T1000 (cell line): ENCODE data around the gene MSI2.

Experiments used
- DNase-seq: peaks from one replicate; lab custom pipeline; 2025; ENCODE audit warnings: mixed read lengths; lab: John Stamatoyannopoulos, UW

The MSI2 gene

GRCh38 chr17:57579245-57579644 is 322.9 kb downstream of the MSI2 start:
- no peak for DNase-seq

- DNase-seq, result no peak
Measured at GRCh38 chr17:57580055-57580739, 323.9 kb downstream of the MSI2 start.

DNA sequence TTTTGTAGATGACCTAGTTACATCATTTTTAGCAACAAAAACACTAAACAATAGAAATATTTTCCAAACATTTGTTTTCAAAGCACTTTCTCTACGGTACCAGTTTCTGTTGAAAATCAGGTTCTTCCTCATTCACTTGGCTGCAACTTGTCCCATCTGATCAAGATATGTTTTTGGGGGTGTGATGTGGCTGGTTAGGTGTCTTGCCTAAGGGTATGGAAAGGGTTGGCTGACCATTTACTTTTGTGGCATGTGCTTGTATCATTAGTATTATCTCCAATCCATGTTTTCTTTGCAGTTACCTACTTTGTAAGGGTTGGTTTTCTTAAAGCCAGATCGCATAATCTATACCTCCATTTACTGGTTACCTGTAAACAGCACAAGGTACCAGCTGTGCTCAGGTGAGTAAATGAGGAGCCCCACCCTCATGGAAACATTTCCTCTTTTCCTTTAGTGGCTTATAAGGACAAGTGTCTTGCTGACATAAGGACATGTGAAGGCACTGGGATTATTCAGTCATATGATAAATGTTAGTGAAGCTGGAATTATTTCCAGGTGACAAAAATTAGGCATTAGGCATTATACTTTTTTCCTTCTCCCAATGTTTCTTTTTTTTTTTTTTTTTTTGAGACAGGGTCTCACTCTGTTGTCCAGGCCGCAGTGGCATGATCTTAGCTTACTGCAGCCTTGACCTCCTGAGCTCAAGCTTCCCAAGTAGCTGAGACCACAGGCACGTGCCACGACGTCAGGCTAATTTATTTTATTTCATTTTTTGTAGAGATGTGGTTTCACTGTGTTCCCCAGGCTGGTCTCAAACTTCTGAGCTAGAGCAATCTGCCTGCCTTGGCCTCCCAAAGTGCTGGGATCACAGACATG is 326.8 kb downstream of the MSI2 start:
- DNase-seq, result no peak

- DNase-seq, result no peak
Measured at GRCh38 chr17:57584050-57584551, 327.8 kb downstream of the MSI2 start.

DNA sequence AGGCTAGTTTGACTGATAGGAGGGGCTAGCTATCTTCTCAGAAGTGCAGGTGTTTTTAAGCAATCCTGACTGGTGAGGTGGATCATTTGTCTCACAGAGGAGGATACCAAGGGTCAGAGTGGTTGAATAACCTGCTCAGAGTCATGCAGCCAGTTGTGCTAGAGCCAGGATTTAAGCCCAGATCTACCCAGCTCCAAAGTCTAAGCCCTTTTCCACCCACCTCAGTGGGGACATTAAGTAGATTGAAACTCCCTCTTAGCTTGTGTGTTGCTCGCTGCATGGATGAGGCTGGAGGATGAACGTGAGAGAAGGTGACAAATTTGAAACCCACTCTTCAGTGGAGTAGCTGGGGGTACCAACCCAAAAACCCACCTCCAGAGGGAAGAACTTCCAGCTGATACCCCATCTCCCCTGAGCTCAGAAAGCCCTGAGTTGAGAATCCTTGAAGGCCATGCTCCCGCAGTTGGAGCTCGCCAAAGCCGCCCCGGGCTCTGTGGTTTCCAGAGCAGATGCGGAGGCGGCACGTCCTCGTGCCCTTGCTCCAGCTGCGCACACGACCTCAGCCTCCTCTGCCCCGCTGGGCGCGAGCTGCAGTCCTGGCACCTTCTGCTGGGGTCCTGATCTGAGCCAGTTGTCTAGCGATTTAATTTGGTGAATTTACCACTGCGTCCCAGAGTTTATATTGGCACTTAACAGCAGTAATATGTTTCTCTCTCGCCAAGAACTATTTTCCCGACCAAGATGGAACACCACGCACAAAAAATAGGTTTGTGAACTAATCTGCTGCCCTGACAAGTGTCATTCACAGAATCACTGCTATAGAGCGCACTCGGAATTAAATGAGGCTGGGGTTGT is 329.2 kb downstream of the MSI2 start:
- no peak for DNase-seq

DNA sequence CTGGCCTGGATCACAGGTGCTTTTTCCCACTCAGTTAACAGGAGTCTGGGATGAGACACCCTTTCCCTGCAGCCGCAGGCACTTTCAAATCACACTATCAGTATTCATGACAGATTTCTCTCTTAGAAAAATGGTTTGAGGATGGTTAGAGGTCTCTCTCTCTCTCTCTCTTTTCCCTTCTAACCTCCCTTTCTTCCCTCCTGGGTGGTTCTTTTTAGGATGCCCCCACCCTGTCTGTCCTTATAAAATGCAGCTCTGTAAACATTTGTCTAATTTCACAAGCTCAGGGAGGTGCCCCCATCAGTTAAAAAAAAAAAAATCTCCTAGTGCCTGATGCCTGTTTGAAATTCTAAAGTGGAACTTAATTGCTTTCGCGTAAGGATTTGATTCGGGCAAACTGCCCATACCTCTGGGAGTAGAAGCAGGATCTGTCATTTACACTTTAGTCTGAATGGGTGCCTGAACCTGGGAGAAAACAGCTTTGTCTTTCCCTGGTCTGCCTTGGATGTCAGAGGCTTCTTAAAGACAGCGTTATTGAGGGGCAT is 329.9 kb downstream of the MSI2 start:
- no peak for DNase-seq

- no peak for DNase-seq
Measured at GRCh38 chr17:57586742-57587141, 330.4 kb downstream of the MSI2 start.

DNA sequence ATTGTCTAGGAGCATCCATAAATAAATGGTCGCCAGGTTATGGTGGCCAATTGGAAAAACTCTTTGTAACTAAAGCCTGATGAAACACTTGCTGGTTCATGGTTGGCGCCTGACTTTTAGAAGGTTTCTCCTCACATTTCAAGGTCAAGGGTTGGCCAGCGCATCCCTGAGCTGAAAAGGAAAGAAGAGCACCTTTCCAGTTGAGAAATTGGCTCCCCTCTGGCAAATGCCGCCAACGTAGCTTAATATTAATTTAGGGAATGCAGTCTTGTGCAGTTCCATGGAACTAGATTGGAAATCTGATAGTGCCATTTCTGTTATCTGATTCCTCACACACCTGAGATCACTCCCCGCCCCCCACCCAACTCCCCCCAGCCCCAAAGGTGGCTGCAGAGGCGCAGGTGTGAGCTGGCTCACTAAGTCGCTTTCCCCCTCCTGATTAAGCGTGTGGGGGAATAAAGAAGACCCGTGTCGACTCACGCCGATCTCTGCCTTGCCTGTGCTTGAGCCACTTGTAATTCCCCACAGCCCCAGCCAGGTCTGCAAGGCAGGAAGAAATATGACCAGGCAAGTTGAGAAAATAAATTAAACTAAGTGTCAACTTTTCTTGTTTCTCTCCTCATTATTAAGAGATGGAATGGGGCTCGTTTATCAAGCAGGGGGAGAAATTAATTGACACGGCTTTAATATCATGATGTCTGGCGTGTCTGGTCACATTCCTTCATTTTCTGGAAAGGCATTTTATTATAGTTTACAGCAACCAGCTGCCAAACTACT is 331.1 kb downstream of the MSI2 start:
- DNase-seq, result no peak

GRCh38 chr17:57588086-57588485 is 331.8 kb downstream of the MSI2 start:
- no peak for DNase-seq

DNA sequence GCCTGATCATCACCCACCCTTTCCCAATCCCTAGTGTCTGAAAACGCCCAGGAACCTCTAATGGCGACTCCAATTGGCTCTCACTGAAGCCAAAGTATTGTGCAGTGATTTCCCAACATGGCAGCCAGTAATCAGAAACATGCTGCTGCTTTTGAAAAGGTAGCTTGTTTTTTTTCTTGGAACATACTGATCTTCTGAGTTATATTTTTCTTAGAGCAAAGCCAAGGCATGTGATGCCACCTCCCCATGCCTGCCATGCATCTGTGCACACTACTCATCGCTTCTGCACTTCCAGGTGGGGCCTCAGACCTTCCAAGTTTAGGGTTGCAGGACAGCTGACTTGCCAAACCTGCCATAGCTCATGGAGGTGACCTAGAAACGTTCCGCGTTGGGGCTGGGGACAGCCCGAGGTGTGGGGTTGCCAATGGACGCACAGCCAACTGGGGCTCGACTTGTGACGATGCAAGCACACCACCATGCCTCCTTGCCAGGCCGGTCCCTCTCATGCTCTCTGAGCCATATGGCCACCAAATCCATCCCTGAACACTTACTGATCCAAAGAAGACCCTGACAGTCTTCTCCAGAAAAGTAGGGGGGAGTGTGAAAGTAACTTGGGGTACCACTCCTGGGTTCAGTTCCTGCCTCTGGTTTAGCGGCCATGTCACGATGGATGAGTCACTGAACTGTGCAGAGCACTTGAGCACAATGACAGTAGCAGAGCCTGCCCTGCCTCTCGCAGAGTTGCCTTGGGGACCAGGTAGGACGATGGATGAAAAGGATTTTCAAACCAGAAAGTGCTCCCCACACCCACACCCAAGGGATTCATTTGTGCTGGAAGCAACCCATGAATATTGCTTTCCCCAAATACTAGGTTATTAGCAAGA is 333.1 kb downstream of the MSI2 start:
- DNase-seq, result no peak

DNA sequence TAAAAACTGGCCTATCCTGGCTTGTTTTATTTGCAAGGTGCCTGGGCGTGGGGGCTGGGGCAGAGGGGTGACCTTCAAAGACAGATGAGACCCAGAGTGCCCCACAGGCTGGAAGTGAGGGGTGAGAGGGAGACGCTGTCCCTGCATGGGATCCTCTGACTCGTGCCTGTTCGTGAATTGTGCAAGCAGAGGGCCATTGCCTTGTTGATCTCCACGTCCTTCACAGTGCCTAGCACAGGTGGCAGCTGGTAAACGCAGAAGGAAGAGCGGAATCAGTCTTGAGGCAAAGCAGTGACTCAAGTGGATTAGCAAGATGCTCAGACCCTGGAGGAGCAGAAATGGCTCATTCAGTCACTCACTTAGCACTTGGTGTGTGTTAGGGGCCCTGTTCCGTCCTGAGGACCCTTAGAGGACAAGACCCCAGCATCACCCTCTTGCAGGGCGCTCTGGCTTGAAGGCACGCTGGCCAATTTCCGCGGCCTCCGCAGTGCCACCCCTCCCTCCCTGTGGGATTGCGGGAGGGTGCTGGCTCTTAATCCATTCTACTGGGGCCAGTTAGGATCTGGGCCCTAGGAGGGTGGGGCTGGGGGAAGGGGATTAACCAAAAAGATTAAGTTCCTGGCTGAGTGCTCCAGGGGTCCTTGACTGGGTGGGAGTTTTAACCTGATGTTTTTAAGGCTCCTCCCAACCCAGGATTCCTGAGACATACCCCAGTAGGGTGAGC is 337.6 kb downstream of the MSI2 start:
- DNase-seq, result no peak

DNA sequence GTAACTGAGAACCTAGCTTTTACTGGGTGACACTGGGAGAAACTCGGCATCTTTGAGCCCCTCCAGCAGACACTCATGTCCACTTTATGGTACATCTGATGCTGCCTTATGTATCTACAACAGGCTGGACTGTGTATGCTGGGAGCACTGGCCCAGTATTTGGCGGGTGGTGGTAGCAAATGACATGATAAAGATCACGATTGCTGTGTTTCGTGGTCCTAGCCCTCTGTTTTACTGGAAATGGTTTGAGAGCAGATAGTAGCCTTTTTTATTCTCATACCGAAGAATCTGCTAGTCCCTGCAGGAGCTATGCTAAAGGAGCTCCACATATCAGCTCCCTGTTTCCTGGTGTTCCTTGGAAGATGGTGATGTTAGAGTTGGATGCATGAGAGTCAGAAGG is 338.4 kb downstream of the MSI2 start:
- no peak for DNase-seq

DNA sequence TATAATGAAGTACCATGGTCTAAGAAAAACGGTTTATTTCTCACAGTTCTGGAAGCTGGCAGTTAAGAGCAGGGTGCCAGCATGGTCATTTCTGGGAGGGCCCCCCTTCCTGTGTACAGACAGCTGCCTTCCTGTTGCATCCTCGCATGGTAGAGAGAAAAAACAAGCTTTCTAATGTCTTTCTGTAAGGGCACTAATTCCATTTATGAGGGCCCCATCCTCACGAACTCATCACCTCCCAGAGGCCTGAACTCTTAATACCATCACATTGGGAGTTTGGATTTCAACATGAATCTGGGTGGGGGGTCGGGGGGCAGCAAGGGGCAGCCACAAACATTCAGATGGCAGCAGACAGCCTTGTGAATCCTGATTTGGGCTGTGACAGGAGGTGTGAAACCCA is 339.1 kb downstream of the MSI2 start:
- no peak for DNase-seq

- no peak for DNase-seq
Measured at GRCh38 chr17:57595947-57596695, 339.8 kb downstream of the MSI2 start.

DNA sequence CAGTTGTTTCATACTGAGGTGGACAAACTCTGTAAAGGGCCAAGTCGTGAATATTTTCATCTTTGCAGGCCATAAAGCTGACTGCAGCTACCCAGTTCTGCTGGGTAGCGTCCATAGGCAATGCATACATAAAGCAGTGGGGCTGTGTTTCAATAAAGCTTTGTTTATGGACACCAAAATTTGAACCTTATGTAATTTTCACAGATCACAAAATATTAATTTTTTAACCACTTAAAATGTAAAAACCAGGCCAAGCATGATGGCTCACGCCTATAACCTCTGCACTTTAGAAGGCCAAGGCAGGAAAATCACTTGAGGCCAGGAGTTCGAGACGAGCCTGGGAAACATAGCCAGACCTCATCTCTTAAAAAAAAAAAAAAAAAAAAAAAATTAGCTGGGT is 340.8 kb downstream of the MSI2 start:
- DNase-seq, result no peak

DNA sequence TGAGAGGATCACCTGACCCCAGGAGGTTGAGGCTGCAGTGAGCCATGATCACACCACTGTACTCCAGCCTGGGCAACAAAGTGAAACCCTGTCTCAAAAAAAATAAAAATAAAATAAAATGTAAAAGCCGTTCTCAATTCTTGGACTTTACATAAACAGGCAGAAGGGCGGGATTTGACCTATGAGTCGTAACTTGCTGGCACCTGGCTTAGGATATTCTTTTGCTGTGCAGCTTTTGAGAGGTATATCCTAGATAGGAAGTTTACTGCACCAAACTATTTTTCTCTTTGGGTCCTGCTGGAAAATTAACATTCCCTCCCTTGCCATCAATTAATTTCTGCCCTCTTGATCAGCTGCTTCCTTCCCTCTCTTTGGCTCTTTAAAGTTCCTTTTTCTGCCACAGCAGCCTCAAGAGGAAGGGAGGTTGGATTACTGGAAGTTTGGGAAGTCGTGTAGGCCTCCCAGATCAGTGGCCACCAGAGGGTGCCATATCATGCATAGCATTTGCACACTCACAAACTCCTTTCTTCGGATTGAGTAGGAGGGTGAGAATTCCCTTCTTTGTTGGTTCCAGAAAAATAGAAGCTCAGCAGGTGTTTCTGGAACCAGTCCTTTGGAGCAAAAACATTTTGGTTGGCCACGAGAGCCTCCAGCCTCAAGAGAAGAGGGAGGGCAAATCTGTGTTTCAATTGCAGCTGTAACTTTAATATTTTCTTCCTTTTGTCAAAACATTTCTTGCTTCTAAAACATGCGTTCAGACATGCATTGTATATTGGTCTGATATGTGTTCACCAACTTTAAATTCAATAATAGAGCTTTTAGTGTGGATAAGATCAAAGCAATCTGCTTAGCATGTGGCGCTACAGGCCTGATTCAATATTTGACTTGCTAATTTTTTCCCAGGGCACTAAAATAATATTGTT is 341.5 kb downstream of the MSI2 start:
- DNase-seq, result peak; percentile 19

DNA sequence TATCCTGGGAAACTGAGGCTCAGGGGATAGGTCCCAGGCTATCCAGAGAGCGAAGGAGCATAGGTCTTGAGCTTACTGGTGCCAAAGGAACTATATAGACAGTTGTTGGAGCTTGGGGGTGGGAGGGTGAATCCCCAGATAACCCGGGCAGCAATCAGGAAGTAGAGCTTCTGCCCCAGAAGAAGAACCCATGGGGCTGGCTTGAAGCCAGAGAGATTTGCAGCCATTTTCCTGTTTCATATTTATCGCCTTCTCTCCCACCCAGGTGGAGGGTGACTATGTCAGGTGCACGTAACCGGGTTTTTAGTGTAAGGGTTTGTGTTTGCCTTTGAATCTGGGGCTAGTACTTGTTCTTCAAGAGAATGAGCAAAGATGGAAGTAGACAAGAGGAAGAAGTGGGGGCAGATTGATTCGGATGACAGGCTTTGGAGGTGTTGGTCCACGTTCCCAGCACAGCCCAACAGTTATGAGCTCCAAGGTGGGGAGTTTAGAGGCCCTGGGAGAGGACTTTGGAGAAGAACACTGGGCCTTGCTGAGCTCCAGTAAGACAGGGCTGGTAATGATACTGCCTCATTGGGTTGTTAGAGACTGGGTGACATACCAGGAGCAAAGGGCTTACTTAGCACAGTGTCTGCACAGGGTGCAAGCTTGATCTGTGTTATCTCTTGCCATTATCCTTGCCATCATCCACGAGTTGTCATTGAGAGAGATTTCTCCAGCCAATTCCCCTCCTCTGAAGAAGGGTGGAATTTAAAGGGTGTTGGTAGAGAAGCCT is 343.1 kb downstream of the MSI2 start:
- no peak for DNase-seq
